GM21515 (cell line): ENCODE data around the gene FAF1.

ENCODE experiments used
- ATAC-seq: cut with Tn5 transposase; IDR thresholded peaks from one replicate; pipeline ENCODE4 v1.9.1; 2021; ENCODE audit not compliant: unreplicated experiment

Gene FAF1

GRCh38 chr1:50710099-50710498 is 250.0 kb downstream of the FAF1 start:
- ATAC-seq: no peak

- ATAC-seq: no peak
Measured at GRCh38 chr1:50707824-50708223, 252.2 kb downstream of the FAF1 start.

GRCh38 chr1:50705699-50706098 is 254.4 kb downstream of the FAF1 start:
- no peak for ATAC-seq

GRCh38 chr1:50705041-50705440 is 255.0 kb downstream of the FAF1 start:
- no peak for ATAC-seq

- ATAC-seq: no peak
Measured at GRCh38 chr1:50704126-50704525, 255.9 kb downstream of the FAF1 start.

GRCh38 chr1:50703240-50703639 is 256.8 kb downstream of the FAF1 start:
- no peak for ATAC-seq

- no peak for ATAC-seq
Measured at GRCh38 chr1:50702395-50702794, 257.7 kb downstream of the FAF1 start.

GRCh38 chr1:50701706-50702317 is 258.3 kb downstream of the FAF1 start:
- ATAC-seq: no peak

GRCh38 chr1:50700621-50701020 is 259.4 kb downstream of the FAF1 start:
- no peak for ATAC-seq

GRCh38 chr1:50700214-50700613 is 259.9 kb downstream of the FAF1 start:
- ATAC-seq: no peak

- ATAC-seq: no peak
Measured at GRCh38 chr1:50699795-50700194, 260.3 kb downstream of the FAF1 start.

GRCh38 chr1:50697440-50698421 is 262.3 kb downstream of the FAF1 start:
- no peak for ATAC-seq

- ATAC-seq: no peak
Measured at GRCh38 chr1:50693829-50694228, 266.2 kb downstream of the FAF1 start.

- ATAC-seq: no peak
Measured at GRCh38 chr1:50684185-50684584, 275.9 kb downstream of the FAF1 start.

- no peak for ATAC-seq
Measured at GRCh38 chr1:50681931-50682330, 278.1 kb downstream of the FAF1 start.

- ATAC-seq: no peak
Measured at GRCh38 chr1:50667710-50668356, 292.2 kb downstream of the FAF1 start.

- no peak for ATAC-seq
Measured at GRCh38 chr1:50667272-50667671, 292.8 kb downstream of the FAF1 start.

- no peak for ATAC-seq
Measured at GRCh38 chr1:50666849-50667248, 293.2 kb downstream of the FAF1 start.

GRCh38 chr1:50665413-50665812 is 294.7 kb downstream of the FAF1 start:
- no peak for ATAC-seq

GRCh38 chr1:50661626-50662025 is 298.4 kb downstream of the FAF1 start:
- ATAC-seq: no peak

GRCh38 chr1:50659107-50659662 is 300.9 kb downstream of the FAF1 start:
- ATAC-seq: no peak
